ENCODE data around the gene TRPV4. TPM values are rescaled to one million over a fixed set of nuclear protein-coding genes. Genes with fewer than 3 reads are reported as not detected.

TRPV4 gene
- total and polyA plus RNA-seq, 2 experiments from 2014 or later, result 0.66 to 1.1 TPM

DNA sequence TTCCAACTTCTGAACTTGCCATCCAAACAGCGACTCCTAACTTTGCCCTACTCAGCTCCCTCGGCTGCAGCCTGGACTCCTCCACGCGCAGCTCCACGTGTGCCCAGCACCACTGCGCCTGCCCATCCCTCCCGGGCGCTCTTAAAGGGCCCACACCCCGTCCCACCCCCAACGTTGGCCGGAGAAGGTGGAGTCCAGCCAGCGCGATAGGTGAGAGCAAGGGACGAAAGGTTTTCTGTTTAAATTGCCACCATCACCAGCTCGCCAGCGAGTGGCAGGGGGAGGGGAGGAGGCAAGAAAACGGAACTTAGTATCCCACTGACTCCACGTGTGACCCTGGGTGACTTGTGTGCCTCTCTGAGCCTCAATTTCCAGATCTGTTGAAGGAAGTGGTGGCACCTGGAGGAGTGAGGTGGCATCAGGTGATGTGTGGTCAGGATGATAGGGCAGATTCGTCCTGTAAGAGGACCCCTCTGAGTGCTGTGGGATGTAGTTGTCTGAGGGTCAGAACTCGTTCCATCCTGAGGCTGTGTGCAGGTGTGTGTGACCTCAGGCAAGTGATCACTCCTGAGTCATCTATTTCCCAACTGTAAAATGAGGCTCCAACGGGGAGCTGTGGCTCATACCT is 59.7 kb downstream of the TRPV4 start (continued):
- TF ChIP-seq ZNF462 (CRISPR knock-in tag; IDR thresholded peaks at IDR 0.05), result no peak
- TF ChIP-seq EZH2 (IDR thresholded peaks at IDR 0.05; ENCODE audit: low read depth, unreplicated experiment), result no peak

DNA sequence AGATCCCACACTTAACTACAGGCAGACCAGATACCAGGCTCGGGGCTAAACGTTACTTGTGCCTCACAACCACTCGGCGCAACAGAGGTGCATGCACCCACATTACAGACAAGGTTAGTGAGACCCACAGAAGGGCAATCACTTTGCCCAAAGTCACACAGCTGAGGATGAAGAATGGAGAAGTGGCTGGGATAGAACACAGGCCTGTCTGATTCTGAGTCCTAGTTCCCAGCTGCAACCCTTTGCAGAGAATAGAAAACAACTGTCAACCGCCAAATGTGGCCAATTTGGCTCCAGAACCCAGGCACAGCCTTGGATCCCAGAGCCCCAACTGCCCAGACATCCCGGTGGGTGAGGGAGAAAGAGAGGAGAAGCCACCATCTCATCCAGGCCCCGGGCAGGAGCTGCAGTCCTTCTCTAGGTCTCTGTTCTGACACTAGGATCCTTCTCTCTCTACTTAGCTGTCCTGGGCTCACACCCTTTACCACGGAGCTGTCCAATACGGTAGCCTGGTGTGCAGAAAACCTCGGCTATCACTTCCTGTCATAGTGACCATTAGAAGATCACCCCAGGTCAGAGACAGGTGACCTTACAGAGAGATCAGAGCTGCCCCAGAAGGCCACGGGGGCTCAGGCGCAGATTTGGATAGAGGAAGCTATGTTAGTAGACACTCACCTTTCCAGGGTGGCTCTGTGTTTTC is 60.4 kb downstream of the TRPV4 start:
- Histone ChIP-seq H2AFZ (no peak overlapping the region; the same call in 1 of the 2 replicates), H3K27me3 (ENCODE audit: insufficient read depth) (no peaks in the 10 kb centered on the region), H3K27ac (ENCODE audit: low read depth) (no peak overlapping the region), H3K4me2 (no peak overlapping the region), H3K79me2 (replicated peaks; ENCODE audit: insufficient read depth) (no peaks in the 10 kb centered on the region), H3K36me3 (ENCODE audit: insufficient read depth) (no peaks in the 10 kb centered on the region), H4K20me1 (replicated peaks; ENCODE audit: insufficient read depth) (no peaks in the 10 kb centered on the region), H3K4me3 (no peak overlapping the region), H3K4me1 (ENCODE audit: insufficient read depth) (no peaks in the 10 kb centered on the region), H3F3A (replicated peaks; ENCODE audit: low read depth) (no peaks in the 10 kb centered on the region), H3K9me2 (ENCODE audit: insufficient read depth) (no peaks in the 10 kb centered on the region)
- DNase-seq (ENCODE audit: low spot score) (no peak), ATAC-seq (no peak)
- H3K36me3 Mint-ChIP-seq (ENCODE audit: low read depth), result no peaks in the 10 kb centered on the region
- peaks cover 19% of the 10 kb centered on the region for H3K4me1 Mint-ChIP-seq
- H3K27ac Mint-ChIP-seq, result no peak overlapping the region
- H3K4me3 Mint-ChIP-seq, result no peak overlapping the region
- peaks cover 9% of the 10 kb centered on the region for H3K27me3 Mint-ChIP-seq (ENCODE audit: insufficient read depth, low read depth, poor library complexity)
- H3K9me3 Mint-ChIP-seq, result no peaks in the 10 kb centered on the region; the same call in 2 of the 3 replicates
- TF ChIP-seq NANOG (IDR thresholded peaks at IDR 0.05; ENCODE audit: borderline replicate concordance) (no peak), STAT1 (IDR thresholded peaks at IDR 0.05; ENCODE audit: unreplicated experiment) (no peak), CREB1 (CRISPR knock-in tag; IDR thresholded peaks at IDR 0.05; ENCODE audit: low read depth) (no peak)

Measured in GM23338 (cell line).